ENCODE results near the gene WASF1. TPM values are rescaled to one million over a fixed set of nuclear protein-coding genes. Genes with fewer than 3 reads are reported as not detected.

The WASF1 gene
- total RNA-seq, 1 donor: 11.7 TPM

- DNase-seq (ENCODE audit: low read depth): no peak
These were observed 32.3 kb upstream of the WASF1 start for GRCh38 chr6:110211753-110212152.

GRCh38 chr6:110207652-110208051, 28.2 kb upstream of the WASF1 start:
- peak; percentile 4 for DNase-seq (ENCODE audit: low read depth)
- TF ChIP-seq CTCF (IDR thresholded peaks at IDR 0.05; ENCODE audit: insufficient read depth, low read length): no peak
- H3K4me3 ChIP-seq (ENCODE audit: low read depth, low read length): no peak overlapping the region

More at GRCh38 chr6:110211753-110212152, 32.3 kb upstream of the WASF1 start:
- no peak for TF ChIP-seq CTCF (IDR thresholded peaks at IDR 0.05; ENCODE audit: insufficient read depth, low read length)
- H3K4me3 ChIP-seq (ENCODE audit: low read depth, low read length): no peak overlapping the region

- DNase-seq (ENCODE audit: low read depth): no peak
- TF ChIP-seq CTCF (IDR thresholded peaks at IDR 0.05; ENCODE audit: insufficient read depth, low read length): no peak
- H3K4me3 ChIP-seq (ENCODE audit: low read depth, low read length): no peak overlapping the region
These were observed 21.8 kb upstream of the WASF1 start for GRCh38 chr6:110201151-110201884.

GRCh38 chr6:110198561-110198960, 19.1 kb upstream of the WASF1 start:
- no peak overlapping the region for H3K4me3 ChIP-seq (ENCODE audit: low read depth, low read length)
- DNase-seq (ENCODE audit: low read depth): no peak
- no peak for TF ChIP-seq CTCF (IDR thresholded peaks at IDR 0.05; ENCODE audit: insufficient read depth, low read length)

- TF ChIP-seq CTCF (IDR thresholded peaks at IDR 0.05; ENCODE audit: insufficient read depth, low read length): no peak
- H3K4me3 ChIP-seq (ENCODE audit: low read depth, low read length): no peak overlapping the region
- no peak for DNase-seq (ENCODE audit: low read depth)
These were observed 17.4 kb upstream of the WASF1 start for GRCh38 chr6:110196874-110197273.

GRCh38 chr6:110195639-110196038, 16.2 kb upstream of the WASF1 start:
- no peak for TF ChIP-seq CTCF (IDR thresholded peaks at IDR 0.05; ENCODE audit: insufficient read depth, low read length)
- no peak overlapping the region for H3K4me3 ChIP-seq (ENCODE audit: low read depth, low read length)
- no peak for DNase-seq (ENCODE audit: low read depth)

GRCh38 chr6:110191477-110191876, 12.0 kb upstream of the WASF1 start:
- no peak for DNase-seq (ENCODE audit: low read depth)
- TF ChIP-seq CTCF (IDR thresholded peaks at IDR 0.05; ENCODE audit: insufficient read depth, low read length): no peak
- no peak overlapping the region for H3K4me3 ChIP-seq (ENCODE audit: low read depth, low read length)

Data from fibroblast of the aortic adventitia (primary cell).